HG03469 (cell line): Measurements from ENCODE around the gene OTULIN.

Source experiments
- ATAC-seq: cut with Tn5 transposase; IDR thresholded peaks from one replicate; pipeline ENCODE4 v1.9.1; 2021; ENCODE audit warnings: mild to moderate bottlenecking, moderate library complexity, moderate number of reproducible peaks; ENCODE audit not compliant: unreplicated experiment

Gene OTULIN

GRCh38 chr5:14664270-14665100 lies at the start of gene OTULIN:
Gene OTULIN (plus strand): TSS chr5:14664718. CDS start chr5:14664826, 108 bp downstream.
- peak; percentile 63 for ATAC-seq

- ATAC-seq = no peak
These were observed 49.2 kb upstream of the OTULIN start for GRCh38 chr5:14615365-14615764.

- ATAC-seq = no peak
These were observed 47.1 kb upstream of the OTULIN start for GRCh38 chr5:14617441-14617840.

GRCh38 chr5:14627270-14627669 lies 37.2 kb upstream of the OTULIN start:
- ATAC-seq = no peak

GRCh38 chr5:14628346-14628745 lies 36.2 kb upstream of the OTULIN start:
- no peak for ATAC-seq

GRCh38 chr5:14630671-14631070 lies 33.8 kb upstream of the OTULIN start:
- no peak for ATAC-seq

- ATAC-seq = no peak
These were observed 28.9 kb upstream of the OTULIN start for GRCh38 chr5:14635656-14636055.

GRCh38 chr5:14640765-14641164 lies 23.8 kb upstream of the OTULIN start:
- no peak for ATAC-seq

GRCh38 chr5:14644623-14645237 lies 19.8 kb upstream of the OTULIN start:
- ATAC-seq = no peak

GRCh38 chr5:14650052-14650451 lies 14.5 kb upstream of the OTULIN start:
- ATAC-seq = no peak

- ATAC-seq = no peak
These were observed 9.3 kb upstream of the OTULIN start for GRCh38 chr5:14655146-14655741.

- no peak for ATAC-seq
These were observed 7.6 kb upstream of the OTULIN start for GRCh38 chr5:14656898-14657297.

- ATAC-seq = no peak
These were observed 4.5 kb upstream of the OTULIN start for GRCh38 chr5:14659821-14660607.

GRCh38 chr5:14660833-14661232 lies 3.7 kb upstream of the OTULIN start:
- no peak for ATAC-seq

GRCh38 chr5:14662721-14663260 lies 1.7 kb upstream of the OTULIN start:
- no peak for ATAC-seq

GRCh38 chr5:14663734-14664269 lies 716 bp upstream of the OTULIN start:
- ATAC-seq = no peak

- no peak for ATAC-seq
These were observed 744 bp downstream of the OTULIN start for GRCh38 chr5:14665101-14665822.

GRCh38 chr5:14665949-14666348 lies 1.4 kb downstream of the OTULIN start:
- ATAC-seq = peak; percentile 28

- ATAC-seq = no peak
These were observed 1.8 kb downstream of the OTULIN start for GRCh38 chr5:14666357-14666756.

- no peak for ATAC-seq
These were observed 2.8 kb downstream of the OTULIN start for GRCh38 chr5:14667290-14667689.
